SU-DHL-6 (cell line): Measurements from ENCODE around the gene CHGA.

Experiments
- H2AFZ ChIP-seq: fragments of 200-600 bp; sonication (generic); 2 replicates; pipeline ENCODE4 v1.6.1; 2014; ENCODE audit warnings: low read depth, mild to moderate bottlenecking, moderate library complexity, mixed read lengths, antibody characterized with exemption, low read length; ENCODE audit not compliant: severe bottlenecking
- H3F3A ChIP-seq: fragments of 200-600 bp; shearing (Covaris generic); 2 replicates; pipeline ENCODE4 v1.6.0; 2016; ENCODE audit warnings: antibody characterized with exemption, mild to moderate bottlenecking; ENCODE audit not compliant: insufficient read depth
- H3K27ac ChIP-seq: fragments of 200-600 bp; sonication (generic); 2 replicates; pipeline ENCODE4 v1.5.1; 2016; ENCODE audit warnings: low read depth, mild to moderate bottlenecking, low read length, moderate library complexity, mixed read lengths
- H3K27me3 ChIP-seq: fragments of 200-600 bp; sonication (generic), shearing (Covaris generic); 2 replicates; pipeline ENCODE4 v1.6.0; 2014; ENCODE audit warnings: mild to moderate bottlenecking, low read length
- H3K36me3 ChIP-seq: fragments of 200-600 bp; sonication (generic); 2 replicates; pipeline ENCODE4 v1.6.1; 2014; ENCODE audit warnings: mild to moderate bottlenecking, low read length, mixed read lengths
- H3K4me2 ChIP-seq: fragments of 300-600, 200-600 bp; shearing (Covaris generic), sonication (generic); 2 replicates; pipeline ENCODE4 v1.6.0; 2014; ENCODE audit warnings: low read length, low read depth, mild to moderate bottlenecking; ENCODE audit not compliant: poor library complexity, severe bottlenecking
- H3K4me3 ChIP-seq: fragments of 200-600 bp; sonication (generic); 2 replicates; pipeline ENCODE4 v1.5.1; 2014; ENCODE audit warnings: antibody characterized with exemption, low read length, mild to moderate bottlenecking, mixed read lengths; ENCODE audit not compliant: insufficient read depth, poor library complexity, severe bottlenecking
- H3K79me2 ChIP-seq: fragments of 200-600 bp; sonication (generic); 2 replicates; pipeline ENCODE4 v1.6.1; 2014; ENCODE audit warnings: mild to moderate bottlenecking, low read length, moderate library complexity; ENCODE audit not compliant: insufficient read depth
- H3K9ac ChIP-seq: fragments of 200-600 bp; sonication (generic); 2 replicates; pipeline ENCODE4 v1.7.0; 2014; ENCODE audit warnings: mild to moderate bottlenecking, low read length
- H3K9me2 ChIP-seq: fragments of 200-600 bp; sonication (generic); replicated peaks from 2 replicates; pipeline ENCODE4 v1.6.1; 2014; ENCODE audit warnings: low read length; ENCODE audit not compliant: insufficient read depth
- H3K9me3 ChIP-seq: fragments of 200-600 bp; sonication (generic); 2 replicates; pipeline ENCODE4 v1.6.1; 2014; ENCODE audit warnings: low read length, mixed read lengths; ENCODE audit not compliant: insufficient read depth
- H4K20me1 ChIP-seq: fragments of 200-600 bp; sonication (generic); 2 replicates; pipeline ENCODE4 v1.6.1; 2014; ENCODE audit warnings: low read depth, mild to moderate bottlenecking, antibody characterized with exemption, low read length, moderate library complexity, mixed read lengths
- EZH2phosphoT487 ChIP-seq: fragments of 200-600 bp; sonication (generic), shearing (Covaris generic); conservative IDR thresholded peaks from 2 replicates; pipeline ENCODE4 v1.6.1; 2018; ENCODE audit warnings: mild to moderate bottlenecking, antibody characterized with exemption, low read length, moderate library complexity, mixed read lengths
- TF ChIP-seq, protein P1 (sequence below): fragments of 200-600 bp; sonication (generic); IDR thresholded peaks from one replicate; pipeline ENCODE4 v1.5.1; 2017; ENCODE audit warnings: antibody characterized with exemption, mild to moderate bottlenecking, low read length, moderate library complexity; ENCODE audit not compliant: insufficient read depth, poor library complexity, severe bottlenecking

CHGA gene

DNA sequence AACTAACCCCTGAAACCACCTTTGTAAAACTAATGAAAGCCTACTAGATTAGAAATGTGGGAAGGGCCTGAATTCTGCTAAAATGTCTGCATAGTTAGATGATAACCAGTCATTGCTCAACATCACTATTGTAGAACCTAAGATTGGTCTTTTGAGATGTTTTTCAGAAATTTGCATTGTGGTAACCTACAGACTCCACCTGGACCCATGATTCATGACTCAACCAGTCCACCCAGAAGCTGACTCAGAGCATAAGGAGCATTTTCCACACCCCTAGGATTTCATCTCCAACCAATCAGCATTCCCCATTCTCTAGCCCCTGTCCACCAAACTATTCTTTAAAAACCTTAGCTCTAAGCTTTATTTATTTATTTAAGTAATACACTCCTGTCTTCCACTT, 30.4 kb upstream of the CHGA start:
- H3K79me2 ChIP-seq, result no peaks in the 10 kb centered on the region
- TF ChIP-seq, protein P1, sequence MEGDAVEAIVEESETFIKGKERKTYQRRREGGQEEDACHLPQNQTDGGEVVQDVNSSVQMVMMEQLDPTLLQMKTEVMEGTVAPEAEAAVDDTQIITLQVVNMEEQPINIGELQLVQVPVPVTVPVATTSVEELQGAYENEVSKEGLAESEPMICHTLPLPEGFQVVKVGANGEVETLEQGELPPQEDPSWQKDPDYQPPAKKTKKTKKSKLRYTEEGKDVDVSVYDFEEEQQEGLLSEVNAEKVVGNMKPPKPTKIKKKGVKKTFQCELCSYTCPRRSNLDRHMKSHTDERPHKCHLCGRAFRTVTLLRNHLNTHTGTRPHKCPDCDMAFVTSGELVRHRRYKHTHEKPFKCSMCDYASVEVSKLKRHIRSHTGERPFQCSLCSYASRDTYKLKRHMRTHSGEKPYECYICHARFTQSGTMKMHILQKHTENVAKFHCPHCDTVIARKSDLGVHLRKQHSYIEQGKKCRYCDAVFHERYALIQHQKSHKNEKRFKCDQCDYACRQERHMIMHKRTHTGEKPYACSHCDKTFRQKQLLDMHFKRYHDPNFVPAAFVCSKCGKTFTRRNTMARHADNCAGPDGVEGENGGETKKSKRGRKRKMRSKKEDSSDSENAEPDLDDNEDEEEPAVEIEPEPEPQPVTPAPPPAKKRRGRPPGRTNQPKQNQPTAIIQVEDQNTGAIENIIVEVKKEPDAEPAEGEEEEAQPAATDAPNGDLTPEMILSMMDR, result no peak
- TF ChIP-seq EZH2phosphoT487, result no peak
- H3K9me3 ChIP-seq, result 0 out of 2 replicates have a peak, but pooled peaks cover 6% of the 10 kb centered on the region

DNA sequence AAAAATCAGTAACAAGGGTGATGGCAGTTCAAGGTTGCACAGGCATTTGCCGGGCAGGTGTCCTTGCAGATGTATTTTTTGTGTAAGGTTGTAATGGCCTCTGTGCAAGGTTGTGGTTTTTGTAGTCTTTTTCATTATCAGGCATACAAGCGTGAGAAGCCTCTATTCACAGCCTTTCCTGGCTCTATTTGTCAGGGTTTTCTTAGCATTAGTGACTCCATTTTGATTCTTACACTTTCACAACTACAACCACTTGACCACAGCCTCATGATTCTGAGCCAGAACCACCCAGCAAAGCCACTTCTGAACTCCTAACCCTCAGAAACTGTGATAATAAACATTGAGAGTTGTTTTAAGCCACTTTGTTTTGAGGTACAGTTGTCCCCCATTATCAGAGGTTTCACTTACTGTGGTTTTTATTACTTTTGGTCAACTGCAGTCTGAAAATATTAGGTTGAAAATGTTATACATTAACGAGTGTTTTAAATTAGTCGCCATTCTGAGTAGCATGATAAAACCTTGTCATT, 27.5 kb upstream of the CHGA start:
- Histone ChIP-seq H3K27ac (no peak overlapping the region), H3K9me3 (0 out of 2 replicates have a peak, but pooled peaks cover 6% of the 10 kb centered on the region), H3K4me2 (no peak overlapping the region), H3K27me3 (no peaks in the 10 kb centered on the region), H3F3A (no peaks in the 10 kb centered on the region), H3K4me3 (no peak overlapping the region), H3K9me2 (no peaks in the 10 kb centered on the region), H3K36me3 (no peaks in the 10 kb centered on the region), H3K9ac (no peak overlapping the region), H4K20me1 (no peaks in the 10 kb centered on the region), H2AFZ (no peak overlapping the region), H3K79me2 (no peaks in the 10 kb centered on the region)
- TF ChIP-seq EZH2phosphoT487, result no peak
- TF ChIP-seq, protein P1, result no peak

More for the DNA sequence above, 30.4 kb upstream of the CHGA start:
- Histone ChIP-seq H3K9me2 (no peaks in the 10 kb centered on the region), H2AFZ (no peak overlapping the region), H3F3A (no peaks in the 10 kb centered on the region), H3K4me3 (no peak overlapping the region), H4K20me1 (no peaks in the 10 kb centered on the region), H3K27ac (no peak overlapping the region), H3K4me2 (no peak overlapping the region), H3K36me3 (no peaks in the 10 kb centered on the region), H3K27me3 (no peaks in the 10 kb centered on the region), H3K9ac (no peak overlapping the region)

DNA sequence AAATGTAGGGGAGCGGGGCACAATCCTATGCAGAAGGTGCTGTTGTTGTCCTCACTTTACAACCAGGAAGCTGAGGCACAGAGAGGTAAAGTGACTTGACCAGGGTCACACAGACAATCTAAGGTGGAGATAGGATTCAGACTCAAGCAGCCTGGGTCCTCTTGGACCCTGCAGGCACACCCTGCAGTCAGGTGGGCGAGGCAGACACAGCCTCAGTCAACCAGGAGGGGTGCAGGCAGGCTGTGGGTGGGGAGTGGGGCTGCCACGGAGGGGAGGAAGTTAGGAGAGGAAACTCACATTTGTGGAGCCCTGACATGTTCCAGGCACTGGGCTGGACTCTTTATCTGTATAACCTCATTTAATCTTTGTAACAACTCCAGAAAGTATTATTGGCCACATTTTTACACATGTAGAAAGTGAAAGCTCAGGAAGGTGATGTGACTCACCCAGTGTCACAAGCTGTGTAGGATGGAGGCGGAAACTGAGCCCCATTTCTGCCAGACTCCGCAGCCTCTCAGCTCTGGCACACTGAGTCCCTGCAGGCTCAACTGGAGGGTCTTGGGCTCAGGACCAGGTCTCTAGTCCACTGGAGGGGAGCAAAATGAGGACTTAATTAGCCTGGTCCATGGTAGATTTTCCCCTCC, 24.9 kb upstream of the CHGA start:
- Histone ChIP-seq H3K9me2 (no peaks in the 10 kb centered on the region), H3K4me2 (no peak overlapping the region), H4K20me1 (no peaks in the 10 kb centered on the region), H2AFZ (no peak overlapping the region), H3K4me3 (no peak overlapping the region), H3K27ac (no peak overlapping the region), H3K27me3 (no peaks in the 10 kb centered on the region), H3F3A (no peaks in the 10 kb centered on the region), H3K9ac (no peak overlapping the region), H3K36me3 (no peaks in the 10 kb centered on the region), H3K79me2 (no peaks in the 10 kb centered on the region), H3K9me3 (0 out of 2 replicates have a peak, but pooled peaks cover 1% of the 10 kb centered on the region)
- no peak for TF ChIP-seq EZH2phosphoT487
- TF ChIP-seq, protein P1, result no peak
